ENCODE results near the gene IFNGR2. TPM values are rescaled to one million over a fixed set of nuclear protein-coding genes. Genes with fewer than 3 reads are reported as not detected.

IFNGR2 gene
- total and polyA plus RNA-seq, 2 experiments from 2014 or later, result 21.9 to 29.4 TPM

- Mint-ChIP-seq H3K27me3 (ENCODE audit: insufficient read depth, low read depth, poor library complexity) (no peaks in the 10 kb centered on the region), H3K27ac (no peak overlapping the region), H3K9me3 (no peaks in the 10 kb centered on the region; the same call in 2 of the 3 replicates), H3K36me3 (ENCODE audit: low read depth) (peaks cover 50% of the 10 kb centered on the region), H3K4me3 (no peak overlapping the region), H3K4me1 (peaks cover 5% of the 10 kb centered on the region; the same call in 2 of the 3 replicates)
- no peaks in the 10 kb centered on the region; the same call in 1 of the 2 replicates for H3K4me1 ChIP-seq (ENCODE audit: insufficient read depth)
- no peaks in the 10 kb centered on the region for H3K27me3 ChIP-seq (ENCODE audit: insufficient read depth)
- H3K27ac ChIP-seq (ENCODE audit: low read depth), result no peak overlapping the region
- H3F3A ChIP-seq (replicated peaks; ENCODE audit: low read depth), result peaks cover 6% of the 10 kb centered on the region; the same call in 1 of the 2 replicates
- H3K4me2 ChIP-seq, result no peak overlapping the region
- DNase-seq (ENCODE audit: low spot score) (no peak), ATAC-seq (no peak)
- H3K79me2 ChIP-seq (replicated peaks; ENCODE audit: insufficient read depth), result peaks cover 30% of the 10 kb centered on the region
- peaks cover 6% of the 10 kb centered on the region; the same call in 1 of the 2 replicates for H4K20me1 ChIP-seq (replicated peaks; ENCODE audit: insufficient read depth)
- H3K9me2 ChIP-seq (ENCODE audit: insufficient read depth), result no peaks in the 10 kb centered on the region
- H3K36me3 ChIP-seq (ENCODE audit: insufficient read depth), result peaks cover 14% of the 10 kb centered on the region
- no peak overlapping the region for H3K4me3 ChIP-seq
- H2AFZ ChIP-seq, result no peak overlapping the region
- TF ChIP-seq ZNF331 (CRISPR knock-in tag; IDR thresholded peaks at IDR 0.05; ENCODE audit: low read depth) (no peak), NANOG (IDR thresholded peaks at IDR 0.05; ENCODE audit: borderline replicate concordance) (no peak), CTCF (conservative IDR thresholded peaks at IDR 0.05; ENCODE audit: low read depth in 2 of 2) (no peak), EZH2 (IDR thresholded peaks at IDR 0.05; ENCODE audit: low read depth, unreplicated experiment) (no peak), STAT1 (IDR thresholded peaks at IDR 0.05; ENCODE audit: unreplicated experiment) (no peak), ETS1 (IDR thresholded peaks at IDR 0.05) (no peak), ZNF114 (CRISPR knock-in tag; IDR thresholded peaks at IDR 0.05) (no peak), POLR2AphosphoS5 (IDR thresholded peaks at IDR 0.05; ENCODE audit: low read depth) (no peak), ZNF462 (CRISPR knock-in tag; IDR thresholded peaks at IDR 0.05) (no peak), CREB1 (CRISPR knock-in tag; IDR thresholded peaks at IDR 0.05; ENCODE audit: low read depth) (no peak), EZH2phosphoT487 (IDR thresholded peaks at IDR 0.05; ENCODE audit: unreplicated experiment) (no peak), JUNB (IDR thresholded peaks at IDR 0.05; ENCODE audit: unreplicated experiment) (no peak), REST (IDR thresholded peaks at IDR 0.05; ENCODE audit: unreplicated experiment) (no peak)
These were observed 15.5 kb downstream of the IFNGR2 start for GRCh38 chr21:33418691-33419090.
